PC-9 (cell line): ENCODE data around the gene DGCR2. TPM values are rescaled to one million over a fixed set of nuclear protein-coding genes. Genes with fewer than 3 reads are reported as not detected.

ENCODE experiments used
- BruUV-seq: library from RNA; stranded (reverse); fragments of 400-500 nt; replicated peaks from 2 replicates; lab custom pipeline; 2021; lab: Mats Ljungman, UMichigan
- CTCF ChIA-PET: fragments of 300-600 bp; sonication (Branson Sonifier 250); formaldehyde crosslinking; loops from one replicate; lab custom pipeline; 2022; ENCODE audit warnings: antibody characterized with exemption; lab: Charles Lee
- POLR2A ChIA-PET: fragments of 300-600 bp; sonication (Branson Sonifier 250); formaldehyde crosslinking; loops from one replicate; lab custom pipeline; 2022; ENCODE audit warnings: antibody characterized with exemption; ENCODE audit not compliant: unreplicated experiment; lab: Charles Lee
- DNase-seq, 2 experiments: peaks; one replicate each; pipeline versions ENCODE4 v3.0.0 to v3.0.0-alpha.2; 2015 to 2022; ENCODE audit warnings: mixed read lengths in 1 of 2
- H2AFZ ChIP-seq: fragments of 200-600 bp; sonication (generic); 2 replicates; pipeline ENCODE4 v1.8.1; 2017; ENCODE audit warnings: antibody characterized with exemption
- H3F3A ChIP-seq: fragments of 200-600 bp; sonication (generic); 2 replicates; pipeline ENCODE4 v1.8.1; 2017; ENCODE audit warnings: antibody characterized with exemption, mild to moderate bottlenecking, low read depth; ENCODE audit not compliant: insufficient read depth
- H3K27ac ChIP-seq: fragments of 200-600 bp; sonication (generic); 2 replicates; pipeline ENCODE4 v1.6.1; 2016; ENCODE audit warnings: mixed run types
- H3K27me3 ChIP-seq: fragments of 200-600 bp; sonication (generic); 2 replicates; pipeline ENCODE4 v1.6.1; 2016; ENCODE audit warnings: low read depth, mixed run types; ENCODE audit not compliant: insufficient read depth
- H3K36me3 ChIP-seq: fragments of 200-600 bp; sonication (generic); 2 replicates; pipeline ENCODE4 v1.6.1; 2016; ENCODE audit warnings: low read depth, mixed run types
- H3K4me1 ChIP-seq: fragments of 200-600 bp; sonication (generic); replicated peaks from 2 replicates; pipeline ENCODE4 v1.6.1; 2016; ENCODE audit warnings: mixed run types; ENCODE audit not compliant: insufficient read depth
- H3K4me2 ChIP-seq: fragments of 200-600 bp; sonication (generic); 2 replicates; pipeline ENCODE4 v1.6.1; 2017; ENCODE audit warnings: mixed run types
- H3K4me3 ChIP-seq: fragments of 200-600 bp; sonication (generic); 2 replicates; pipeline ENCODE4 v1.6.1; 2016; ENCODE audit warnings: mixed run types
- H3K79me2 ChIP-seq: fragments of 200-600 bp; sonication (generic); 2 replicates; pipeline ENCODE4 v1.6.1; 2017; ENCODE audit warnings: low read depth, mixed run types
- H3K9me2 ChIP-seq: fragments of 200-600 bp; sonication (generic); 2 replicates; pipeline ENCODE4 v1.8.1; 2017; ENCODE audit warnings: mild to moderate bottlenecking; ENCODE audit not compliant: insufficient read depth
- H3K9me3 ChIP-seq: fragments of 200-600 bp; sonication (generic); 2 replicates; pipeline ENCODE4 v1.8.1; 2016; ENCODE audit warnings: low read depth; ENCODE audit not compliant: insufficient read depth
- H4K20me1 ChIP-seq: fragments of 200-600 bp; sonication (generic); 2 replicates; pipeline ENCODE4 v1.8.1; 2017; ENCODE audit not compliant: insufficient read depth
- CTCF ChIP-seq: fragments of 200-600 bp; sonication (generic); conservative IDR thresholded peaks from 2 replicates; pipeline ENCODE4 v1.6.1; 2017; ENCODE audit warnings: mixed run types, antibody characterized with exemption, mild to moderate bottlenecking, moderate library complexity
- EZH2 ChIP-seq: fragments of 200-600 bp; sonication (generic); IDR thresholded peaks from 2 replicates; pipeline ENCODE4 v1.8.0; 2017; ENCODE audit warnings: antibody characterized with exemption, low read depth
- intact Hi-C: fragments of 100-400 bp; cut with micrococcal nuclease; formaldehyde crosslinking; loops from one replicate; pipeline ENCODE4 v1.10.0; 2022; ENCODE audit not compliant: unreplicated experiment
- total RNA-seq: library from RNA; stranded (reverse); gene quantifications from 2 replicates; pipeline ENCODE4 v1.2.3, GENCODE V29; 2021

DGCR2 gene
- total RNA-seq, 1 experiment from 2014 or later = 37.6 TPM

GRCh38 chr22:19128009-19128401, 5.8 kb upstream of the DGCR2 start:
- intact Hi-C loops = no loop called here
- Histone ChIP-seq H3K27ac (no peak overlapping the region), H3K4me1 (no peaks in the 10 kb centered on the region), H3F3A (no peaks in the 10 kb centered on the region), H2AFZ (no peak overlapping the region), H3K4me3 (no peak overlapping the region), H3K27me3 (no peaks in the 10 kb centered on the region), H3K79me2 (no peaks in the 10 kb centered on the region), H3K9me3 (no peaks in the 10 kb centered on the region), H3K36me3 (no peaks in the 10 kb centered on the region), H3K9me2 (no peaks in the 10 kb centered on the region), H4K20me1 (no peaks in the 10 kb centered on the region), H3K4me2 (no peak overlapping the region)
- BruUV-seq = no TSS peak
- CTCF ChIA-PET = no interaction called here
- no peak for DNase-seq
- POLR2A ChIA-PET = no interaction called here
- TF ChIP-seq CTCF (no peak), EZH2 (no peak)

GRCh38 chr22:19127329-19128008, 5.3 kb upstream of the DGCR2 start:
- H2AFZ ChIP-seq = no peak overlapping the region
- H3K4me1 ChIP-seq = no peaks in the 10 kb centered on the region
- no peak overlapping the region for H3K4me3 ChIP-seq
- H3F3A ChIP-seq = no peaks in the 10 kb centered on the region
- ChIA-PET POLR2A (interaction anchor here (0.5 to 0.6 kb wide), 2 partner anchors 51 to 96 kb away, joined by 3 to 4 read pairs; no protein-coding TSS in a partner anchor), CTCF (no interaction called here)
- no peak overlapping the region for H3K4me2 ChIP-seq
- no peaks in the 10 kb centered on the region for H3K9me3 ChIP-seq
- no TSS peak for BruUV-seq
- TF ChIP-seq CTCF (no peak), EZH2 (no peak)
- no peaks in the 10 kb centered on the region for H3K9me2 ChIP-seq
- intact Hi-C loops = no loop called here
- no peaks in the 10 kb centered on the region for H3K36me3 ChIP-seq
- no peaks in the 10 kb centered on the region for H4K20me1 ChIP-seq
- DNase-seq = no peak
- no peak overlapping the region for H3K27ac ChIP-seq
- no peaks in the 10 kb centered on the region for H3K27me3 ChIP-seq
- H3K79me2 ChIP-seq = no peaks in the 10 kb centered on the region

GRCh38 chr22:19126309-19127273, 4.4 kb upstream of the DGCR2 start:
- no peaks in the 10 kb centered on the region for H3K9me2 ChIP-seq
- peaks cover 2% of the 10 kb centered on the region; the same call in 1 of the 2 replicates for H3K79me2 ChIP-seq
- H3K9me3 ChIP-seq = no peaks in the 10 kb centered on the region
- no peak overlapping the region for H3K4me2 ChIP-seq
- H2AFZ ChIP-seq = no peak overlapping the region
- no peak for DNase-seq
- intact Hi-C loops = no loop called here
- no peak overlapping the region for H3K4me3 ChIP-seq
- POLR2A ChIA-PET = interaction anchor here (0.6 kb wide), 1 partner anchor 95 kb away, joined by 3 read pairs; no protein-coding TSS in a partner anchor
- no peaks in the 10 kb centered on the region for H3K27me3 ChIP-seq
- H3F3A ChIP-seq = no peaks in the 10 kb centered on the region
- H3K4me1 ChIP-seq = no peaks in the 10 kb centered on the region
- CTCF ChIA-PET = no interaction called here
- no peaks in the 10 kb centered on the region for H4K20me1 ChIP-seq
- H3K27ac ChIP-seq = no peak overlapping the region
- no peaks in the 10 kb centered on the region for H3K36me3 ChIP-seq
- TF ChIP-seq CTCF = no peak
- TF ChIP-seq EZH2 = no peak
- no TSS peak for BruUV-seq
